Mucosa of stomach (tissue), 1 donor: ENCODE data around the gene RO60.

Experiments
- H3K27me3 ChIP-seq: one replicate; pipeline ENCODE4 v1.7.0; 2013; ENCODE audit warnings: mild to moderate bottlenecking, low read length; ENCODE audit not compliant: control insufficient read depth, insufficient read depth
- H3K36me3 ChIP-seq: one replicate; pipeline ENCODE4 v1.7.0; 2013; ENCODE audit warnings: low read length; ENCODE audit not compliant: control insufficient read depth, insufficient read depth
- H3K4me1 ChIP-seq: one replicate; pipeline ENCODE4 v1.7.0; 2013; ENCODE audit warnings: mild to moderate bottlenecking, low read length; ENCODE audit not compliant: control insufficient read depth, insufficient read depth
- H3K4me3 ChIP-seq: one replicate; pipeline ENCODE4 v1.7.0; 2013; ENCODE audit warnings: low read length
- H3K9ac ChIP-seq: one replicate; pipeline ENCODE4 v1.7.0; 2013; ENCODE audit warnings: mild to moderate bottlenecking, low read length, moderate library complexity
- H3K9me3 ChIP-seq: one replicate; pipeline ENCODE4 v1.7.0; 2013; ENCODE audit warnings: mild to moderate bottlenecking, low read length, moderate library complexity; ENCODE audit not compliant: control insufficient read depth
- donor health status: Pancreatic carcinoma.

Gene RO60

DNA sequence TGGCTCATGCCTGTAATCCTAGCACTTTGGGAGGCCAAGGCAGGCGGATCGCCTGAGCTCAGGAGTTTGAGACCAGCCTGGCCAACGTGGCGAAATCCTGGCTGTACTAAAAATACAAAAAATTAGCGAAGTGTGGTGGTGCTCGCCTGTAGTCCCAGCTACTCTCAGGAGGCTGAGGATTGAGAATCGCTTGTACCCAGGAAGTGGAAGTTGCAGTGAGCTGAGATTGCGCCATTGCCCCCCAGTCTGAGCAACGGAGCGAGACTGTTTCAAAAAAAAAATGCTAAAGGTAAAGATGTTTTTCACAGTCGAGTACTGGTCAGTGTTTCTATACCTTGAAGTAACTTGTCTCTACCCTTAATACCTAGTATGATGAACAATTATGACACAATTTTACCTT lies 34.7 kb downstream of the RO60 start:
- Histone ChIP-seq H3K4me3 (no peak overlapping the region), H3K9ac (no peak overlapping the region), H3K4me1 (no peaks in the 10 kb centered on the region), H3K36me3 (peaks cover 2% of the 10 kb centered on the region), H3K9me3 (no peaks in the 10 kb centered on the region), H3K27me3 (no peaks in the 10 kb centered on the region)

DNA sequence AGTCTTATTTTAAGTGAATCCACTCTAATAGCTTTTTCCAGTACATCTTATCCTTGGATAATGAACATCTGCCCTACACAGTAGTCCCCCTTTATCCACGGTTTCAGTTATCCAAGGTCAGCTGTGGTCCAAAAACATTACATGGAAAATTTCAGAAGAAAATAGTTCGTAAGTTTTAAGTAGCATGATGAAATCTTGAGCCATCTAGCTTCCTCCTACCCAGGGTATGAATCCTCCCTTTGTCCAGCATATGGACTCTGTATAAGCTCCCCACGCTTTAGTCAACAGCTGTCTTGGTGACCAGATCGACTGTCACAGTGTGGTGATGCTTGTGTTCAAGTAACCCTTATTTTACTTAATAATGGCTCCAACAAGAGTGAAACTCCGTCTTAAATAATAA lies 43.2 kb downstream of the RO60 start:
- Histone ChIP-seq H3K9me3 (no peaks in the 10 kb centered on the region), H3K9ac (no peak overlapping the region)

DNA sequence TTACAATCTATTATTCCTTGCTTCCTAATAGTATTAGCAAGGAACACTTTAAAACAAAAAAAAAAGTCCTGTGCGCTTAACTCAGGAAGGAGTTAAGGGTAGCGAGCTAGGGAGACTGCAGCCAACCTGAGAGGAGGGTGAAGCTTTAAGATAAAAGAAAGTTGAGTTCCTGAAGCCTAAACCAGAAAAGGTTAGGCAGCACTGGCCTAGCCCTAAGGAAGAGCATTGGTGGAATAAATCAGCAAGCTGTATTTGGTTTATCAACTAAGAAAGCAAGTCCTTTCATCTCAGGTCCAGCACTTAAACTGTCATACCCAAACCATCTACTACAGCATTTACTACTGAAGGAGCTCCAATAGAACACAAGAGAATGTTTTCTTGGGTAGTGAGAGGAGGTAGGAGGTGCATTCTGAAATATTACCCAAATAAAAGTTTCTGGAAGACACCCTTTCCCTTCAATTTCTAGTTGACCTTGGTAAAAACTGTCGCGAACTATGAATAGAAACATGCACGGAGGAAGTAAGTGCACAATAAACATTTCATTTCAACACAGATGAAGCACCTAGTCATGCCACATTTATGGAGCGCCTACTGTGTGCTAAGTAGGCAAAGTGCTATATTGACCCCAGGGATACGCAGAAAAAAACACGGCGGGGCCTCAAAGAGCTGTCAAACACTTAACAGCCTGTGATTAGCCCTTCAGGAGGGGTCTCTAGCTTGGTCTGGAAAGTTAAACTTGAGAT lies 44.5 kb downstream of the RO60 start:
- H3K9me3 ChIP-seq = no peaks in the 10 kb centered on the region
- H3K36me3 ChIP-seq = peaks cover 8% of the 10 kb centered on the region
- no peaks in the 10 kb centered on the region for H3K27me3 ChIP-seq
- peak overlapping the region; percentile 81 for H3K9ac ChIP-seq
- peak overlapping the region; percentile 76 for H3K4me3 ChIP-seq
- peaks cover 8% of the 10 kb centered on the region for H3K4me1 ChIP-seq

More for the DNA sequence above, 43.2 kb downstream of the RO60 start:
- no peak overlapping the region for H3K4me3 ChIP-seq
- no peaks in the 10 kb centered on the region for H3K27me3 ChIP-seq
- peaks cover 8% of the 10 kb centered on the region for H3K4me1 ChIP-seq
- H3K36me3 ChIP-seq = peaks cover 9% of the 10 kb centered on the region

DNA sequence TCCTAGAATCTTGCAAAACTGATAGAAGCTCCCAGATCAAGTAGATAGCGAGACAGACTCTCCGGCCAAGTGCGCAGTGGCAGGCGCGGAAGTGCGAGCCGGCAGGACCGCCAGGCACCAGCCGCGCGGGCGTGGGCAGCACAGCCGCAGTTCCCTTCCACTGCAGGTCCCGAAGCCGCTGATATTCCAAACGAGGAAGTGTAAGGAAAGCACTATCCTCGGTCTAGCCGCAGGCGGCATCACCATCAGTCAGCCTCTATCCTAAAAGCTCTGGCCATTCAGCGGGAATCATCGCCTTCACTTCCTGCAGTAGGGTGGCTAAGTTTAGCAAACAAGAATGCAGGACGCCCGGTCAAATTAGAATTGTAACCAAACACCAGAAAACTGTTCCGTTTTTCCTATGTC lies 45.1 kb downstream of the RO60 start:
- Histone ChIP-seq H3K4me1 (peaks cover 8% of the 10 kb centered on the region), H3K9ac (peak overlapping the region; percentile 81), H3K36me3 (peaks cover 3% of the 10 kb centered on the region), H3K4me3 (peak overlapping the region; percentile 76), H3K27me3 (no peaks in the 10 kb centered on the region), H3K9me3 (no peaks in the 10 kb centered on the region)

DNA sequence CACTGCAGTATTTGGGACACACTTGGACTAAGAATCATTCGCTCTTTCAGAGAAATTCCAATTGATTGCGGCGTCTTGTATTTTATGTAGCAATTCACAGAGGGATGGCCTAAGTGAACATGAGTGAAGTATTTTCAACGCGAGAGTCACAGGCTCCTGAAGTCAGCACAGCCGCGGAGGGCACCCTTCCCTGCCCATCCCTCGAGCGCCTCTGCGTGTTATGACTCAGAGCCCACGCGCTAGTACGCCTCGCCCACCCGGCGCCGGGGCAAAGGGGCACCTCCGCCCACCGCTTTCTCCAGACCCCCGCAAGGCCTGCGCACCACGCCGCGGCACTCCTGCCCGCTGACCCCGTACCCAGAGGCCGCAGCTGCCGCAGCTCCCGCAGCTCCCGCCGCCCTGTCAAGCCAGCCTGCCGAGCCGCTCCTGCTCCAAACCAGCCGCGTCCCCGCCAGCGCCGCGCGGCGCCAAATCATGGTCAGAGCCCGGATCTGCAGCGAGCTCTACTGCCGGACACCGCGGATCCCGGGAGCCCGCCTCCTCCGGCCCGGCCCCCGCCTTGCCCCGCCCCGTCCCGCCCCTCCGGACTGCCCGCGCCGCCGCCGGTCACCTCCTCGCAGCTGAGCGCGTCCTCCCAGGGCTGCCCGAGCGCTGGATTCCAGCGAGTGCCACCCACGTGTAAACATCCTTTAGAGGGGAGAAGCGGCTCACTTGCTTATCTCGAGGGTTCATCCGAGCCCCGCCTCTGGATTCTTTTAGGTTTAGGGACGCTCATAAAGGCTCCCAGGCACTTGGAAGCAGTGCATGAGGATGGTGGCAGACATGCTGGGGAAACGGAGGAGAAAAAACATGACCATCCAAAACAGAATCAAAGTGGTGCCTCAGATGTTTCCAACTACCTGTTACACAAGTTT lies 45.8 kb downstream of the RO60 start, which contains the start of gene GLRX2:
TSS of gene GLRX2 (minus strand) at position 508 of the 914 bp plus-strand sequence. CDS start at position 476, 32 bp downstream.
- no peaks in the 10 kb centered on the region for H3K9me3 ChIP-seq
- H3K36me3 ChIP-seq = no peaks in the 10 kb centered on the region
- peak within 1 kb of the TSS; percentile 76 for H3K4me3 ChIP-seq
- H3K4me1 ChIP-seq = peaks cover 8% of the 10 kb centered on the region
- peak within 1 kb of the TSS; percentile 81 for H3K9ac ChIP-seq
- no peaks in the 10 kb centered on the region for H3K27me3 ChIP-seq

DNA sequence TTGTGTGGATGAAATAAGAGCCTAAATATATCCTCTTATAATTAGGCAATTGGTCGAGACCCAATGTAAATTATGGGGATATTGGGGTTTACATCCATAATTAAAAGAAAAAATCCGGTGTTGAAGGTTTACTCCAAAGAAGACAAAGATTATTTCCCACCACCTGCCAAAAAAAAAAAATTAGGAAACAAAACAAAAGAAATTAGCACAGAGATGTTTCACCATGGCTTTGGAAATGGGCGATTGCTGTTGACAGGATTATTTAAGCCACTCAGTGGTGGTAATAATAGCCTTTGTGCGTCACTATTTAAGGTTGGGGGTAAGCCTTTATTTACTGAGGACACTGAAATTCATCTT lies 46.4 kb downstream of the RO60 start:
- Histone ChIP-seq H3K9ac (peak overlapping the region; percentile 81), H3K36me3 (no peaks in the 10 kb centered on the region), H3K4me3 (peak overlapping the region; percentile 76), H3K4me1 (peaks cover 8% of the 10 kb centered on the region), H3K27me3 (no peaks in the 10 kb centered on the region), H3K9me3 (no peaks in the 10 kb centered on the region)

DNA sequence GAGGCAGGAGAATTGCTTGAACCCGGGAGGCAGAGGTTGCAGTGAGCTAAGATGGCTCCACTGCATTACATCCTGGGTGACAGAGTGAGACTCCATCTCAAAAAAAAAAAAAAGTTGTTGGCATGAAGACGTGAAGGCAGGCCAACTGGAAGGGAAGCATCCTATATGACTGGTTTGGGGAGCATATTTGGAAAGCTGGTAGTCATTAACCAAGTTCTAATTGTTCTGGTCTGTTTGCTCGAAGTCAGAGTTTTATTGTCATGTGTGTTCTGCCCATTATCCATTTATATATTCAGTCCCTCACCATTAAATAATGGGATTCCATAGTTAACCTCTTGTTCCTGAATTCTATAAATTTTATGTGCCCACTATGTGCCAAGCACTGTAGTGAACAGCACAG lies 49.1 kb downstream of the RO60 start:
- H3K9ac ChIP-seq = no peak overlapping the region
- H3K36me3 ChIP-seq = no peaks in the 10 kb centered on the region
- H3K27me3 ChIP-seq = no peaks in the 10 kb centered on the region
- H3K4me1 ChIP-seq = peaks cover 7% of the 10 kb centered on the region
- H3K9me3 ChIP-seq = no peaks in the 10 kb centered on the region
- no peak overlapping the region for H3K4me3 ChIP-seq
